ENCODE measurements around the gene NELL1.

GRCh38 chr11:20973940-20974559 lies 304.7 kb downstream of the NELL1 start:
- TF ChIP-seq, protein P1, sequence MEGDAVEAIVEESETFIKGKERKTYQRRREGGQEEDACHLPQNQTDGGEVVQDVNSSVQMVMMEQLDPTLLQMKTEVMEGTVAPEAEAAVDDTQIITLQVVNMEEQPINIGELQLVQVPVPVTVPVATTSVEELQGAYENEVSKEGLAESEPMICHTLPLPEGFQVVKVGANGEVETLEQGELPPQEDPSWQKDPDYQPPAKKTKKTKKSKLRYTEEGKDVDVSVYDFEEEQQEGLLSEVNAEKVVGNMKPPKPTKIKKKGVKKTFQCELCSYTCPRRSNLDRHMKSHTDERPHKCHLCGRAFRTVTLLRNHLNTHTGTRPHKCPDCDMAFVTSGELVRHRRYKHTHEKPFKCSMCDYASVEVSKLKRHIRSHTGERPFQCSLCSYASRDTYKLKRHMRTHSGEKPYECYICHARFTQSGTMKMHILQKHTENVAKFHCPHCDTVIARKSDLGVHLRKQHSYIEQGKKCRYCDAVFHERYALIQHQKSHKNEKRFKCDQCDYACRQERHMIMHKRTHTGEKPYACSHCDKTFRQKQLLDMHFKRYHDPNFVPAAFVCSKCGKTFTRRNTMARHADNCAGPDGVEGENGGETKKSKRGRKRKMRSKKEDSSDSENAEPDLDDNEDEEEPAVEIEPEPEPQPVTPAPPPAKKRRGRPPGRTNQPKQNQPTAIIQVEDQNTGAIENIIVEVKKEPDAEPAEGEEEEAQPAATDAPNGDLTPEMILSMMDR (IDR thresholded peaks at IDR 0.05) = no peak
- TF ChIP-seq EP300 (IDR thresholded peaks at IDR 0.05) (no peak), MAZ (IDR thresholded peaks at IDR 0.05; ENCODE audit: borderline replicate concordance, low read depth, low read length) (no peak), RFX5 (IDR thresholded peaks at IDR 0.05) (no peak), JUNB (IDR thresholded peaks at IDR 0.05) (no peak), MAFK (IDR thresholded peaks at IDR 0.05; ENCODE audit: partially characterized antibody) (no peak), CEBPB (IDR thresholded peaks at IDR 0.05) (no peak), RAD21 (conservative IDR thresholded peaks at IDR 0.05 in 1 of 2, IDR thresholded peaks at IDR 0.05 in 1 of 2) (no peak), NR3C1 (IDR thresholded peaks at IDR 0.05) (no peak), POLR2A (IDR thresholded peaks at IDR 0.05; ENCODE audit: low read length) (no peak)

Measured in A549 (cell line).